GM21360 (cell line): ENCODE results near the gene LMO3.

ENCODE experiments used
- ATAC-seq: cut with Tn5 transposase; IDR thresholded peaks from one replicate; pipeline ENCODE4 v1.9.1; 2021; ENCODE audit warnings: mild to moderate bottlenecking, moderate library complexity; ENCODE audit not compliant: unreplicated experiment

LMO3 gene

GRCh38 chr12:16606117-16606200 is at the start of gene LMO3:
Gene LMO3, minus strand, starts transcription at chr12:16606162. Its CDS starts 5,302 bp downstream, at chr12:16600860.
- no peak for ATAC-seq

DNA sequence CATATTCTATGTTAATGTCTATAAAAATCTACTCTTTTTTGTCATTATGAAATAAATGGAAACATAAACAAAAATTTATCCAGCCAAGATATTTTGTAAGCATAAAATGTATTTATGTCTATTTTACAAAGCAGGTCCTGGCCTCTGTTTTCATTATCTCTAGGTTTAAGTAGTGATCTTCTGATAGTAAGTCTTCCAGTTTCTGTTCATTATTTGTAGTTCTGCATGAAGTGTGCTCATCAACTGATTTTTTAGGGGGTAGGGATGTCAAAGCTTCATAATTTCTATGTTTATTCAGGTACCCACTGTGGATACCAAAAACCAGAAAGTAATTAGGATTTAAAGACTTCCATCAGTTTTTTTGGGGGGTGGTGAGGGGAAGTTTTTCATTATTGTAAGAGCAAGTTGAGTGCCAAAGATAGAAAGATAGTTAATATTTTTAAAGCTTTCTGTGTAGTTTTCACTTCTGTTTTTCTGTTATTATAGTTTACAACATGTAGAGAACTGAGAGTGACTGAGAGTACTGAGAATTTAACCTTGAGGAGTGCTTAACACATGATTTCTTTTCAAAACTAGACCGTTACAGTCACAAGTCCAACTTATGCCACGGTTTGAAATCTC is 30.6 kb upstream of the LMO3 start:
- peak; percentile 76 for ATAC-seq

- no peak for ATAC-seq
Measured at GRCh38 chr12:16634786-16635185, 28.8 kb upstream of the LMO3 start.

DNA sequence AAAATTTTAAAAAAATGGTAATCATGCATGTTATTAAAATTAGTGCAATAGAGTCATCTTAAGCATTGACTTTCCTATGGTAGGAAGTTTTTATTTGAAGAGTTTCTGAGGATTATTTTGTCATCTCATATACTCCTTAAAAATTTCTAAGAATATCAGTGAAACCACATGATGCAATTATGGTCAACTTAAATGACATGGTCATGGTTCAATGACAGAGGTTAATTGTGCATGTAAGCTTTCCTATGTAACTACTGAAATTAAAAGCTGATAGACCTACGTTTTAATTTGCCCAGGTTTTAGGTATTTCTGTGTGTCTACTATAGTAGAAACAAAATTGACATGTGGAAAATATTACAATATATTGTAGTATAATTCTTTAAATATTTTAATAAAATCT is 21.0 kb upstream of the LMO3 start:
- no peak for ATAC-seq

- no peak for ATAC-seq
Measured at GRCh38 chr12:16622338-16622737, 16.4 kb upstream of the LMO3 start.

DNA sequence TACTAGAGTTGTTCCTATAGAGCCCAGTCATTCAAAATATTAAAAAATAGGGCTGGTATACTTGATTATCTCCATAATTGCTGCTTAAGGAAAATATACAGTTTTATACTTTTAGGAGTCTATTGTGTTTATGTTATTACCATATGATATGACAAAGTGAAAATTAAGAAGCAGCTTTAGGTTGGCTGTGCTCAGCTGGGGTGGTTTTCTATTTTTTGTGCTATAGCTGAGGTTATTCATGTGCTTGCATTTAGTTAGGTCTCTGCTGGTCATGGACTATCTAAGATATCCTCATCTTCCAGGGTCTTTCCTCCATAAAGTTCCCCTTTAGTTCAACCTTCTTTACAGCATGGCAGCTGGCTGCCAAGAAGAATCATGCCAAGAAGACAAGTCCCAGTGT is 13.6 kb upstream of the LMO3 start:
- ATAC-seq: no peak

GRCh38 chr12:16618256-16618655 is 12.3 kb upstream of the LMO3 start:
- no peak for ATAC-seq

- ATAC-seq: no peak
Measured at GRCh38 chr12:16613199-16613598, 7.2 kb upstream of the LMO3 start.

- no peak for ATAC-seq
Measured at GRCh38 chr12:16612647-16613046, 6.7 kb upstream of the LMO3 start.

- ATAC-seq: no peak
Measured at GRCh38 chr12:16611146-16611545, 5.2 kb upstream of the LMO3 start.

DNA sequence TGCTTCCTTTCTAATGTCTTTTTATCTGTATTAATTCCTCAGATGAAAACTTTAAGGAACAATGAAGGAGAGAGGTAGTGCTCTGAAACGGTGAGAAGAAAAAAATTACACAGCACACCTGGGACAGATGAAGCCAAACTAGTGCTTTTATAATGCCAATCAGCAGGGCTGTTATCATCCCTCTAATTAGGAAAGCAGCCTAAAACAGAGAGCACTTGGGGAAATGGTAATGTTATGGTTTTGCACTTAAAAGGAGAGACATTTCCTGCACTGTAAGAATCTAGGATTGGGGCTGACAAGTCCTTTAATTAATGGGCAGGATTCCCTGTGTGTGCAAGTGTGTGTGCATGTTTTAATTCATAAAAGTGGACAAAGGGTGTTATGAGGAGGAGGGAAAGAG is 4.8 kb upstream of the LMO3 start:
- no peak for ATAC-seq

DNA sequence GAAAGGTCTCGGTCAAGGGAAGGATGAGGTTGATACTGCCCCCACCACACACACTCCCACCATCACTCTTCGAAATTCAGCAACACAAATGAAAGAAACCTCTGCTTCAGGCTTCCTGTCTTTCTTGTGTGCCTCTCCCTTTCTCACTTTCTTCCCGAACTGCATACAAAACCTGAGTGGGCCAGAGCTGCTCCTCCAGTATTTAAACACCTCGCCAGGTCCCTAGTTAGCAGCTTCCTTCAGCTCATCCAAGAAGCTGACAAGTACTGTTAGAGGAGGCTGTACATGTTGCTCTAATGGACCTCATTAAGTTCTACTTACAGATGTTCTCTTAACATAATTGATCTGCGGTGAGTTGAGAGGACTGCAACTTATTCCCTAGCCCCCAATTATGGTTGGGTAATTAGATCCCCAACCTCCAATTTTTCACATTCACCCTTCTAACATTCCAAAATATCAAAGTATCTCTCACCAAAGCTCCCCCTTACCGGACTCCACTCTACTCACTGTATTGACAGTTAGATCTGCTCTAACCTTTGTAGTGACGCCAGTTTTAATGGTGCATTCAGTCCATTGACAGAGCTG is 4.1 kb upstream of the LMO3 start:
- no peak for ATAC-seq

DNA sequence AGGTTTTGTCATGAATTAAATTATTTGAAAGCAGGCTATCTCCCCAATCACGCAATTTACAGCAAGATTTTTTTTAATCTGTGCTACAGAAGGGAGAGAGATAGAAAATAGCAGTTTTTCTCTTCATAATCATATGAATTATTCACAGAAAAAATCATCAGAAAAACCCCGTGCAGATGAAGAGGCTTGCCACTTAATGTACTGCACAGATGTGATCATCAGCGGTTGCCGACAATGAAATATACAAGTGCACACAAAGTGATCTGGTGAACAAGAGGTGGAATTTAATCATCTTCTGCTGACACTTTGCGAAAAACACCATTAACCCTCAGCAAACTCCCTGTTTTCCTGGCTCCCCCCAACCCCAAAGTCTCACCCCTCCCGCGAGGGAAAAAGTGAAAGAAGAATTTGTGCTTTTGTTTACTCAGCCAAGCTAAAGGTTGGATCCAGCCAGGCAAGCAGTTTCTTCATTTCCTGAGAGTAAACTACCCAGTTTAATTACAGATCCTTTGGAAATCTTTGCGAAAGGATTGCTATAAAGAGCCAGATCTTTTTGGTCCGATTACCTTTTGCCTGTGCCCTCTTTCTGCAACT is 3.1 kb upstream of the LMO3 start:
- no peak for ATAC-seq

DNA sequence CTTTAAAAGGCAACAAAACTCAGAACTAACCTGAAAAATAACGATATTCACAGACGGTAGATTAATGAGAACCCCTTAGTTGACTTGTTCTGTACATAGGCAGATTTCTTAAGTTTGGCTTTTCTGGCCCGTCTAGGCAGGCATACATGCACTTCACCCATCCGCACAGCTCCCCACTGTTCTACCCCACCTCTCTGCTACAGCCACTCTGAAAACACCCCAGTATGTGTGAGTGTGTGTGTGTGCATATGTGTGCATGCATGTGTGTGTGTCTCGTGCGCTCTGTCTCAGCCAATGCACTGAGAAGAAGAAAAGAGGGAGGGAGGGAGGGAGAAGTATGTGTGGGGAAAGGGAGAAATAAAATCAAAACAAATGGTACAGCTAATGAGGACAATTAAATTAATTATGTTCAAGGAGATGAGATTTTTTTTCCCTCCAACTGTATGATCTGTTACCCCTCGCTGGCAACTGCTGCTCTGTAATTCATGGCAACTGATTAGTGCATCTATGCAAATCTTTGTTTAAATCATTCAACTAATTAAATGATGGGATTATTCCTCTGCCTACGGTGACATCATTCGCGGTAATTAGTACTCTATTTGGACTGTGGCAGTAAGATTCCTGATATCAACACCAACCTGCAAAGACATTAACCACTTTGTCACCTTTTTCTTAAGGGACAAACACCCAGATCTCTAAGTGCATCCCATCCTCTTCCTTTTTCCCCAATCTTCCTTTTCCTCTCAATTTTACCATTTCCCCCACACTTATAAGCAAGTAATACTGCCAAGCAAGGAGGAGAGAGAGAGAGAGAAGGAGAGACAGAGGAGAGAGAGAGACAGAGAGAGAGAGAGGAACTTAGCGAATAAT is 2.2 kb upstream of the LMO3 start:
- ATAC-seq: no peak

- no peak for ATAC-seq
Measured at GRCh38 chr12:16606991-16607390, 1.0 kb upstream of the LMO3 start.

GRCh38 chr12:16606201-16606849 is 363 bp upstream of the LMO3 start:
- no peak for ATAC-seq

DNA sequence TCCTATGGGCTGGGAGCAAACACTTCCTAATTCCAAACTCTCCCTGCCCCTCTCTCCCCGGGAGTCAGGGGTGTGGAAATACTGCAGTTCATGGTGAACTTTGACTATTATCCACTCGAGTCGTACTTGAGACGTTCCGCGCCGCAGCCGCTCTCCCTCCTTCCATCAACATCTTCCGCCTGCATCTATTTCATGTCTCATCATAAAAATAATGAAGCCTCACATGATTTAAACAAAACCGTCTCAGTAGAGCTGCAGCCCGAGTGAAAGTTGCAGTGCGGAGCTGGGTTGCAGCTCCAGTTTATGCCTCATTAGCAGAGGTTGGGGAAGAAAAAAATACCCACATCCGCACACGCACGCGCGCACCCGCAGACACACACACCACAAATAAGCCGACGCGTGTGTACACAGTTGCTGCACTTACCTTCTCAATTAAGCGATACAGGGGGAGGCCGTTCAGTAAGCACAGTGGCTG is 283 bp downstream of the LMO3 start:
- ATAC-seq: no peak

- ATAC-seq: no peak
Measured at GRCh38 chr12:16604596-16605252, 1.2 kb downstream of the LMO3 start.

- no peak for ATAC-seq
Measured at GRCh38 chr12:16603916-16604575, 1.9 kb downstream of the LMO3 start.

- ATAC-seq: no peak
Measured at GRCh38 chr12:16603260-16603915, 2.6 kb downstream of the LMO3 start.
